Activated T-helper 1 cell treated with anti-CD3 and anti-CD28 coated beads, Interleukin-12 subunit alpha, Interleukin-12 subunit beta, Interleukin-2, Interleukin-4 antibody, amounts not matched to agents 30 ng/mL and 10 ng/mL and 1 ng/mL, durations not matched to agents 14 hours and 24 hours and 36 hours (primary cell): ENCODE results near the gene PEAR1. TPM values are rescaled to one million over a fixed set of nuclear protein-coding genes. Genes with fewer than 3 reads are reported as not detected.

Source experiments
- DNase-seq: peaks from one replicate; pipeline ENCODE4 v3.0.0; 2021; ENCODE audit warnings: low spot score
- H3K27ac Mint-ChIP-seq: one replicate; pipeline ENCODE4 v1.8.0; 2021; ENCODE audit warnings: mild to moderate bottlenecking, mixed read lengths
- H3K27me3 Mint-ChIP-seq: one replicate; pipeline ENCODE4 v1.8.0; 2022; ENCODE audit warnings: mild to moderate bottlenecking, moderate library complexity, mixed read lengths; ENCODE audit not compliant: insufficient read depth
- H3K36me3 Mint-ChIP-seq: one replicate; pipeline ENCODE4 v1.8.0; 2021; ENCODE audit warnings: low read depth, mixed read lengths
- H3K4me1 Mint-ChIP-seq: one replicate; pipeline ENCODE4 v1.8.0; 2021; ENCODE audit warnings: low read depth, mixed read lengths
- H3K4me3 Mint-ChIP-seq: one replicate; pipeline ENCODE4 v1.8.0; 2021; ENCODE audit warnings: mild to moderate bottlenecking, moderate library complexity, mixed read lengths
- H3K9me3 Mint-ChIP-seq: one replicate; pipeline ENCODE4 v1.8.0; 2021; ENCODE audit warnings: mixed read lengths
- intact Hi-C: fragments of 100-400 bp; cut with micrococcal nuclease; formaldehyde crosslinking; loops from one replicate; pipeline ENCODE4 v1.15.1; 2024
- total RNA-seq: library from RNA; stranded (reverse); gene quantifications from 2 replicates; pipeline ENCODE4 v1.2.3, GENCODE V29; 2022

PEAR1 gene
- total RNA-seq, 1 donor from 2014 or later: 0.36 TPM

- Mint-ChIP-seq H3K9me3 (no peaks in the 10 kb centered on the region), H3K4me3 (no peak overlapping the region), H3K27ac (no peak overlapping the region), H3K36me3 (peaks cover 28% of the 10 kb centered on the region), H3K4me1 (no peaks in the 10 kb centered on the region), H3K27me3 (no peaks in the 10 kb centered on the region)
- intact Hi-C loops: no loop called here
- no peak for DNase-seq
Observed at GRCh38 chr1:156947818-156948525, 54.5 kb downstream of the PEAR1 start.

- intact Hi-C loops: no loop called here
- no peaks in the 10 kb centered on the region for H3K27me3 Mint-ChIP-seq
- H3K36me3 Mint-ChIP-seq: peaks cover 26% of the 10 kb centered on the region
- H3K4me1 Mint-ChIP-seq: no peaks in the 10 kb centered on the region
- H3K9me3 Mint-ChIP-seq: no peaks in the 10 kb centered on the region
- H3K27ac Mint-ChIP-seq: no peak overlapping the region
- DNase-seq: no peak
- no peak overlapping the region for H3K4me3 Mint-ChIP-seq
Observed at GRCh38 chr1:156948708-156949107, 55.2 kb downstream of the PEAR1 start.

GRCh38 chr1:156949127-156949526 lies 55.6 kb downstream of the PEAR1 start:
- Mint-ChIP-seq H3K4me1 (no peaks in the 10 kb centered on the region), H3K4me3 (no peak overlapping the region), H3K9me3 (no peaks in the 10 kb centered on the region), H3K27me3 (no peaks in the 10 kb centered on the region), H3K36me3 (peaks cover 27% of the 10 kb centered on the region), H3K27ac (no peak overlapping the region)
- intact Hi-C loops: no loop called here
- DNase-seq: no peak

GRCh38 chr1:156951371-156951770 lies 57.9 kb downstream of the PEAR1 start:
- H3K4me3 Mint-ChIP-seq: no peak overlapping the region
- no peaks in the 10 kb centered on the region for H3K9me3 Mint-ChIP-seq
- peaks cover 18% of the 10 kb centered on the region for H3K36me3 Mint-ChIP-seq
- no peaks in the 10 kb centered on the region for H3K4me1 Mint-ChIP-seq
- H3K27me3 Mint-ChIP-seq: peaks cover under 1% of the 10 kb centered on the region
- H3K27ac Mint-ChIP-seq: no peak overlapping the region
- intact Hi-C loops: no loop called here
- no peak for DNase-seq

GRCh38 chr1:156953571-156953970 lies 60.1 kb downstream of the PEAR1 start:
- Mint-ChIP-seq H3K4me3 (no peak overlapping the region), H3K9me3 (no peaks in the 10 kb centered on the region), H3K4me1 (peaks cover 14% of the 10 kb centered on the region), H3K27ac (no peak overlapping the region), H3K36me3 (peaks cover 28% of the 10 kb centered on the region), H3K27me3 (peaks cover 2% of the 10 kb centered on the region)
- intact Hi-C loops: no loop called here
- no peak for DNase-seq

GRCh38 chr1:156956333-156956732 lies 62.8 kb downstream of the PEAR1 start:
- Mint-ChIP-seq H3K9me3 (no peaks in the 10 kb centered on the region), H3K27me3 (peaks cover 2% of the 10 kb centered on the region), H3K36me3 (peaks cover 28% of the 10 kb centered on the region), H3K27ac (no peak overlapping the region), H3K4me3 (no peak overlapping the region), H3K4me1 (peaks cover 30% of the 10 kb centered on the region)
- intact Hi-C loops: no loop called here
- no peak for DNase-seq

- H3K4me3 Mint-ChIP-seq: no peak overlapping the region
- H3K4me1 Mint-ChIP-seq: peaks cover 42% of the 10 kb centered on the region
- peaks cover 26% of the 10 kb centered on the region for H3K36me3 Mint-ChIP-seq
Observed at GRCh38 chr1:156957634-156958033, 64.1 kb downstream of the PEAR1 start.

GRCh38 chr1:156958247-156958714 lies 64.8 kb downstream of the PEAR1 start:
- peaks cover 26% of the 10 kb centered on the region for H3K36me3 Mint-ChIP-seq
- peaks cover 48% of the 10 kb centered on the region for H3K4me1 Mint-ChIP-seq
- H3K27ac Mint-ChIP-seq: no peak overlapping the region
- H3K27me3 Mint-ChIP-seq: peaks cover 2% of the 10 kb centered on the region
- DNase-seq: no peak
- intact Hi-C loops: no loop called here
- H3K9me3 Mint-ChIP-seq: no peaks in the 10 kb centered on the region
- H3K4me3 Mint-ChIP-seq: no peak overlapping the region

More at GRCh38 chr1:156957634-156958033, 64.1 kb downstream of the PEAR1 start:
- Mint-ChIP-seq H3K9me3 (no peaks in the 10 kb centered on the region), H3K27me3 (peaks cover 2% of the 10 kb centered on the region), H3K27ac (no peak overlapping the region)
- DNase-seq: no peak
- intact Hi-C loops: no loop called here

- Mint-ChIP-seq H3K27me3 (peaks cover 2% of the 10 kb centered on the region), H3K4me1 (peaks cover 59% of the 10 kb centered on the region), H3K36me3 (peaks cover 25% of the 10 kb centered on the region), H3K9me3 (no peaks in the 10 kb centered on the region), H3K4me3 (no peak overlapping the region), H3K27ac (no peak overlapping the region)
- intact Hi-C loops: no loop called here
- DNase-seq: no peak
Observed at GRCh38 chr1:156959414-156959813, 65.9 kb downstream of the PEAR1 start.

GRCh38 chr1:156959925-156960324 lies 66.4 kb downstream of the PEAR1 start:
- no peaks in the 10 kb centered on the region for H3K9me3 Mint-ChIP-seq
- no peak overlapping the region for H3K27ac Mint-ChIP-seq
- intact Hi-C loops: loop anchor here (2.0 kb wide), 1 partner anchor 67 kb away; the partner anchor contains the start of gene PEAR1
- H3K36me3 Mint-ChIP-seq: peaks cover 22% of the 10 kb centered on the region
- peaks cover 61% of the 10 kb centered on the region for H3K4me1 Mint-ChIP-seq
- H3K27me3 Mint-ChIP-seq: peaks cover 2% of the 10 kb centered on the region
- H3K4me3 Mint-ChIP-seq: no peak overlapping the region
- no peak for DNase-seq

GRCh38 chr1:156961709-156962108 lies 68.2 kb downstream of the PEAR1 start:
- Mint-ChIP-seq H3K36me3 (peaks cover 20% of the 10 kb centered on the region), H3K27me3 (peaks cover 8% of the 10 kb centered on the region), H3K27ac (no peak overlapping the region), H3K4me3 (no peak overlapping the region), H3K4me1 (peaks cover 61% of the 10 kb centered on the region), H3K9me3 (no peaks in the 10 kb centered on the region)
- DNase-seq: peak; percentile 30
- intact Hi-C loops: loop anchor here (2.0 kb wide), 1 partner anchor 69 kb away; the partner anchor contains the start of gene PEAR1

GRCh38 chr1:156963621-156964020 lies 70.1 kb downstream of the PEAR1 start:
- peak overlapping the region; percentile 56 for H3K27ac Mint-ChIP-seq
- DNase-seq: peak; percentile 52
- peaks cover 47% of the 10 kb centered on the region for H3K4me1 Mint-ChIP-seq
- peak overlapping the region; percentile 82 for H3K4me3 Mint-ChIP-seq
- H3K27me3 Mint-ChIP-seq: peaks cover 14% of the 10 kb centered on the region
- peaks cover 12% of the 10 kb centered on the region for H3K36me3 Mint-ChIP-seq
- no peaks in the 10 kb centered on the region for H3K9me3 Mint-ChIP-seq
- intact Hi-C loops: no loop called here

- Mint-ChIP-seq H3K36me3 (peaks cover 9% of the 10 kb centered on the region), H3K4me1 (peaks cover 39% of the 10 kb centered on the region), H3K27me3 (peaks cover 18% of the 10 kb centered on the region), H3K27ac (no peak overlapping the region), H3K4me3 (peak overlapping the region; percentile 38), H3K9me3 (no peaks in the 10 kb centered on the region)
- no peak for DNase-seq
- intact Hi-C loops: no loop called here
Observed at GRCh38 chr1:156964441-156964840, 70.9 kb downstream of the PEAR1 start.
